GM19467 (cell line): ENCODE measurements around the gene PDE11A.
A peak's percentile ranks its signal among the peaks of the same experiment; 100 is the strongest.

Source experiments
- ATAC-seq: cut with Tn5 transposase; IDR thresholded peaks from one replicate; pipeline ENCODE4 v1.9.1; 2021; ENCODE audit warnings: mild to moderate bottlenecking, moderate library complexity; ENCODE audit not compliant: unreplicated experiment

PDE11A gene

GRCh38 chr2:177772529-177772928 is 300.0 kb downstream of the PDE11A start:
- no peak for ATAC-seq

GRCh38 chr2:177771191-177771590 is 301.4 kb downstream of the PDE11A start:
- ATAC-seq = no peak

GRCh38 chr2:177767768-177768167 is 304.8 kb downstream of the PDE11A start:
- no peak for ATAC-seq

GRCh38 chr2:177765698-177766097 is 306.9 kb downstream of the PDE11A start:
- no peak for ATAC-seq

- ATAC-seq = peak; percentile 97
Observed at GRCh38 chr2:177763531-177764265, 308.9 kb downstream of the PDE11A start.

- no peak for ATAC-seq
Observed at GRCh38 chr2:177759443-177759842, 313.1 kb downstream of the PDE11A start.

- ATAC-seq = no peak
Observed at GRCh38 chr2:177758591-177759371, 313.8 kb downstream of the PDE11A start.

- ATAC-seq = no peak
Observed at GRCh38 chr2:177756336-177756735, 316.2 kb downstream of the PDE11A start.

- no peak for ATAC-seq
Observed at GRCh38 chr2:177754492-177754873, 318.1 kb downstream of the PDE11A start.

- ATAC-seq = no peak
Observed at GRCh38 chr2:177753682-177754491, 318.7 kb downstream of the PDE11A start.

GRCh38 chr2:177748360-177748759 is 324.2 kb downstream of the PDE11A start:
- ATAC-seq = no peak

GRCh38 chr2:177747384-177747783 is 325.2 kb downstream of the PDE11A start:
- ATAC-seq = no peak

GRCh38 chr2:177746358-177746757 is 326.2 kb downstream of the PDE11A start:
- no peak for ATAC-seq

GRCh38 chr2:177745531-177745930 is 327.0 kb downstream of the PDE11A start:
- no peak for ATAC-seq

- no peak for ATAC-seq
Observed at GRCh38 chr2:177742851-177743250, 329.7 kb downstream of the PDE11A start.

- no peak for ATAC-seq
Observed at GRCh38 chr2:177741866-177742265, 330.7 kb downstream of the PDE11A start.

GRCh38 chr2:177740700-177741099 is 331.9 kb downstream of the PDE11A start:
- ATAC-seq = no peak

GRCh38 chr2:177738461-177739235 is 333.9 kb downstream of the PDE11A start:
- no peak for ATAC-seq

GRCh38 chr2:177735318-177735803 is 337.2 kb downstream of the PDE11A start:
- no peak for ATAC-seq

GRCh38 chr2:177733322-177733855 is 339.2 kb downstream of the PDE11A start:
- ATAC-seq = no peak
